Measurements from ENCODE around the gene AMOTL1.
A peak's percentile ranks its signal among the peaks of the same experiment; 100 is the strongest.
"Not testable (repeated sequence)": the region's sequence is repeated elsewhere in the genome, so short reads cannot be mapped to it uniquely, and the experiment has no call there.

Gene AMOTL1

GRCh38 chr11:94907226-94907625 is 139.1 kb downstream of the AMOTL1 start:
- Histone ChIP-seq H3K36me3 (ENCODE audit: control insufficient read depth, insufficient read depth, low read length, severe bottlenecking) (peaks cover 30% of the 10 kb centered on the region), H3K27me3 (replicated peaks; ENCODE audit: control insufficient read depth, insufficient read depth, low read length) (no peaks in the 10 kb centered on the region), H3K9ac (ENCODE audit: low read length) (no peak overlapping the region), H3K9me3 (ENCODE audit: control insufficient read depth, low read length) (peaks cover 7% of the 10 kb centered on the region), H3K4me1 (ENCODE audit: control insufficient read depth, insufficient read depth, low read length) (peaks cover 6% of the 10 kb centered on the region), H3K4me3 (ENCODE audit: low read length) (no peak overlapping the region)
- no peak for DNase-seq (ENCODE audit: low read depth)

GRCh38 chr11:94909371-94909820 is 141.2 kb downstream of the AMOTL1 start:
- no peak for DNase-seq (ENCODE audit: low read depth)
- Histone ChIP-seq H3K4me3 (ENCODE audit: low read length) (no peak overlapping the region), H3K36me3 (ENCODE audit: control insufficient read depth, insufficient read depth, low read length, severe bottlenecking) (peaks cover 25% of the 10 kb centered on the region), H3K9ac (ENCODE audit: low read length) (no peak overlapping the region), H3K9me3 (ENCODE audit: control insufficient read depth, low read length) (peaks cover 7% of the 10 kb centered on the region), H3K4me1 (ENCODE audit: control insufficient read depth, insufficient read depth, low read length) (peaks cover 6% of the 10 kb centered on the region), H3K27me3 (replicated peaks; ENCODE audit: control insufficient read depth, insufficient read depth, low read length) (no peaks in the 10 kb centered on the region)

- Histone ChIP-seq H3K4me3 (ENCODE audit: low read length) (no peak overlapping the region), H3K9ac (ENCODE audit: low read length) (no peak overlapping the region)
- no peak for DNase-seq (ENCODE audit: low read depth)
Observed at GRCh38 chr11:94910270-94910669, 142.1 kb downstream of the AMOTL1 start.

GRCh38 chr11:94910779-94911178 is 142.6 kb downstream of the AMOTL1 start:
- peaks cover under 1% of the 10 kb centered on the region for H3K9me3 ChIP-seq (ENCODE audit: control insufficient read depth, low read length)

More at GRCh38 chr11:94910270-94910669, 142.1 kb downstream of the AMOTL1 start:
- H3K9me3 ChIP-seq (ENCODE audit: control insufficient read depth, low read length), result peaks cover 5% of the 10 kb centered on the region
- peaks cover 22% of the 10 kb centered on the region for H3K36me3 ChIP-seq (ENCODE audit: control insufficient read depth, insufficient read depth, low read length, severe bottlenecking)
- no peaks in the 10 kb centered on the region for H3K27me3 ChIP-seq (replicated peaks; ENCODE audit: control insufficient read depth, insufficient read depth, low read length)
- peaks cover 6% of the 10 kb centered on the region for H3K4me1 ChIP-seq (ENCODE audit: control insufficient read depth, insufficient read depth, low read length)

GRCh38 chr11:94912806-94913205 is 144.7 kb downstream of the AMOTL1 start:
- no peaks in the 10 kb centered on the region for H3K27me3 ChIP-seq (replicated peaks; ENCODE audit: control insufficient read depth, insufficient read depth, low read length)
- no peaks in the 10 kb centered on the region for H3K9me3 ChIP-seq (ENCODE audit: control insufficient read depth, low read length)
- peaks cover 12% of the 10 kb centered on the region for H3K36me3 ChIP-seq (ENCODE audit: control insufficient read depth, insufficient read depth, low read length, severe bottlenecking)
- no peak overlapping the region for H3K9ac ChIP-seq (ENCODE audit: low read length)
- no peak for DNase-seq (ENCODE audit: low read depth)
- no peak overlapping the region for H3K4me3 ChIP-seq (ENCODE audit: low read length)
- H3K4me1 ChIP-seq (ENCODE audit: control insufficient read depth, insufficient read depth, low read length), result peaks cover 6% of the 10 kb centered on the region

More at GRCh38 chr11:94910779-94911178, 142.6 kb downstream of the AMOTL1 start:
- Histone ChIP-seq H3K9ac (ENCODE audit: low read length) (no peak overlapping the region), H3K27me3 (replicated peaks; ENCODE audit: control insufficient read depth, insufficient read depth, low read length) (no peaks in the 10 kb centered on the region), H3K36me3 (ENCODE audit: control insufficient read depth, insufficient read depth, low read length, severe bottlenecking) (peaks cover 17% of the 10 kb centered on the region), H3K4me1 (ENCODE audit: control insufficient read depth, insufficient read depth, low read length) (peaks cover 6% of the 10 kb centered on the region), H3K4me3 (ENCODE audit: low read length) (no peak overlapping the region)
- peak; percentile 85 for DNase-seq (ENCODE audit: low read depth)

GRCh38 chr11:94913718-94914394 is 145.7 kb downstream of the AMOTL1 start:
- not testable (repeated sequence) for DNase-seq (ENCODE audit: low read depth); H3K27me3 ChIP-seq (replicated peaks; ENCODE audit: control insufficient read depth, insufficient read depth, low read length); H3K4me3 ChIP-seq (ENCODE audit: low read length); H3K4me1 ChIP-seq (ENCODE audit: control insufficient read depth, insufficient read depth, low read length); H3K9me3 ChIP-seq (ENCODE audit: control insufficient read depth, low read length); H3K9ac ChIP-seq (ENCODE audit: low read length)
- peaks cover 11% of the 10 kb centered on the region for H3K36me3 ChIP-seq (ENCODE audit: control insufficient read depth, insufficient read depth, low read length, severe bottlenecking)

- no peaks in the 10 kb centered on the region for H3K9me3 ChIP-seq (ENCODE audit: control insufficient read depth, low read length)
- DNase-seq (ENCODE audit: low read depth), result no peak
- no peak overlapping the region for H3K4me3 ChIP-seq (ENCODE audit: low read length)
- H3K4me1 ChIP-seq (ENCODE audit: control insufficient read depth, insufficient read depth, low read length), result no peaks in the 10 kb centered on the region
- H3K27me3 ChIP-seq (replicated peaks; ENCODE audit: control insufficient read depth, insufficient read depth, low read length), result no peaks in the 10 kb centered on the region
- H3K9ac ChIP-seq (ENCODE audit: low read length), result no peak overlapping the region
- peaks cover 3% of the 10 kb centered on the region for H3K36me3 ChIP-seq (ENCODE audit: control insufficient read depth, insufficient read depth, low read length, severe bottlenecking)
Observed at GRCh38 chr11:94920311-94920710, 152.2 kb downstream of the AMOTL1 start.

- peaks cover 17% of the 10 kb centered on the region for H3K4me1 ChIP-seq (ENCODE audit: control insufficient read depth, insufficient read depth, low read length)
- no peaks in the 10 kb centered on the region for H3K36me3 ChIP-seq (ENCODE audit: control insufficient read depth, insufficient read depth, low read length, severe bottlenecking)
- H3K4me3 ChIP-seq (ENCODE audit: low read length), result no peak overlapping the region
- H3K9ac ChIP-seq (ENCODE audit: low read length), result no peak overlapping the region
- no peak for DNase-seq (ENCODE audit: low read depth)
- H3K27me3 ChIP-seq (replicated peaks; ENCODE audit: control insufficient read depth, insufficient read depth, low read length), result no peaks in the 10 kb centered on the region
- no peaks in the 10 kb centered on the region for H3K9me3 ChIP-seq (ENCODE audit: control insufficient read depth, low read length)
Observed at GRCh38 chr11:94922321-94923003, 154.3 kb downstream of the AMOTL1 start.

- no peaks in the 10 kb centered on the region for H3K27me3 ChIP-seq (replicated peaks; ENCODE audit: control insufficient read depth, insufficient read depth, low read length)
- peaks cover 22% of the 10 kb centered on the region for H3K4me1 ChIP-seq (ENCODE audit: control insufficient read depth, insufficient read depth, low read length)
- H3K9ac ChIP-seq (ENCODE audit: low read length), result no peak overlapping the region
- H3K9me3 ChIP-seq (ENCODE audit: control insufficient read depth, low read length), result no peaks in the 10 kb centered on the region
- no peak overlapping the region for H3K4me3 ChIP-seq (ENCODE audit: low read length)
- no peak for DNase-seq (ENCODE audit: low read depth)
- no peaks in the 10 kb centered on the region for H3K36me3 ChIP-seq (ENCODE audit: control insufficient read depth, insufficient read depth, low read length, severe bottlenecking)
Observed at GRCh38 chr11:94923004-94923334, 154.8 kb downstream of the AMOTL1 start.

GRCh38 chr11:94924171-94924572 is 156.0 kb downstream of the AMOTL1 start:
- peaks cover 30% of the 10 kb centered on the region for H3K4me1 ChIP-seq (ENCODE audit: control insufficient read depth, insufficient read depth, low read length)
- no peak overlapping the region for H3K9ac ChIP-seq (ENCODE audit: low read length)
- no peaks in the 10 kb centered on the region for H3K27me3 ChIP-seq (replicated peaks; ENCODE audit: control insufficient read depth, insufficient read depth, low read length)
- DNase-seq (ENCODE audit: low read depth), result no peak
- no peaks in the 10 kb centered on the region for H3K36me3 ChIP-seq (ENCODE audit: control insufficient read depth, insufficient read depth, low read length, severe bottlenecking)
- H3K9me3 ChIP-seq (ENCODE audit: control insufficient read depth, low read length), result no peaks in the 10 kb centered on the region
- H3K4me3 ChIP-seq (ENCODE audit: low read length), result no peak overlapping the region

- no peaks in the 10 kb centered on the region for H3K36me3 ChIP-seq (ENCODE audit: control insufficient read depth, insufficient read depth, low read length, severe bottlenecking)
- H3K27me3 ChIP-seq (replicated peaks; ENCODE audit: control insufficient read depth, insufficient read depth, low read length), result no peaks in the 10 kb centered on the region
- H3K9ac ChIP-seq (ENCODE audit: low read length), result no peak overlapping the region
- peaks cover 30% of the 10 kb centered on the region for H3K4me1 ChIP-seq (ENCODE audit: control insufficient read depth, insufficient read depth, low read length)
- H3K4me3 ChIP-seq (ENCODE audit: low read length), result no peak overlapping the region
- DNase-seq (ENCODE audit: low read depth), result no peak
- no peaks in the 10 kb centered on the region for H3K9me3 ChIP-seq (ENCODE audit: control insufficient read depth, low read length)
Observed at GRCh38 chr11:94924612-94925011, 156.5 kb downstream of the AMOTL1 start.

All from adipocyte (in vitro differentiated cells).